ENCODE results near the gene MAP3K6. TPM values are rescaled to one million over a fixed set of nuclear protein-coding genes. Genes with fewer than 3 reads are reported as not detected.

Gene MAP3K6
- total RNA-seq, 1 experiment from 2014 or later = 25.1 TPM

DNA sequence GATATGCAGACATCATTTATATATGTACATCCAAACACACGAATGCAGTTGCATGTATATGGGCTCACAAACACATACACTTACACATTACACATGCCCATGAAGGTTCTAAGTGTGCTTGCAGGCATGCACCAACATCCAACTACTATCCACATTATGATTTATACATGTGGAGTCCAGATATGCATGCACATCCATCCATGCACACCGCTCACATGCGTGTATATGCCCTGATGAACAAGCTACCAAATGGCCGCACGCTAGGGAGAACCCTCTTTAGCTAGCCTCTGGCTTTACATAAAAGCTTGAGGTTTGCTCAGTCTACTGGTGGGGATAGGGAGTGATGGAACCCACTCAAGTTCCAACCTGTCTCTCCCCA is 34.2 kb upstream of the MAP3K6 start:
- H3K9ac ChIP-seq (ENCODE audit: low read length) = no peak overlapping the region
- no peaks in the 10 kb centered on the region for H3K79me2 ChIP-seq (ENCODE audit: low read length)
- no peaks in the 10 kb centered on the region for H3K9me3 ChIP-seq (ENCODE audit: low read length)
- no peak overlapping the region for H3K4me3 ChIP-seq (ENCODE audit: low read length)
- ChIA-PET CTCF (no interaction called here), POLR2A (ENCODE audit: unreplicated experiment) (no interaction called here)
- H3K36me3 ChIP-seq (ENCODE audit: low read depth, low read length) = no peaks in the 10 kb centered on the region
- peaks cover 3% of the 10 kb centered on the region; the same call in 1 of the 2 replicates for H3K4me1 ChIP-seq (ENCODE audit: insufficient read depth, low read length)
- no peak for DNase-seq
- no peaks in the 10 kb centered on the region for H3K9me2 ChIP-seq (replicated peaks; ENCODE audit: low read length)
- no peaks in the 10 kb centered on the region for H4K20me1 ChIP-seq (ENCODE audit: low read length)
- no peak overlapping the region for H3K27ac ChIP-seq (ENCODE audit: low read length)
- BruUV-seq (replicated peaks) = no TSS peak
- no peak overlapping the region for H2AFZ ChIP-seq (ENCODE audit: low read length)
- no peaks in the 10 kb centered on the region for H3F3A ChIP-seq (ENCODE audit: low read length, unreplicated experiment)
- TF ChIP-seq EZH2phosphoT487 (IDR thresholded peaks at IDR 0.05; ENCODE audit: borderline replicate concordance, low read length) = no peak
- no peak for TF ChIP-seq EZH2 (IDR thresholded peaks at IDR 0.05; ENCODE audit: low read length, unreplicated experiment)
- TF ChIP-seq, protein P1, sequence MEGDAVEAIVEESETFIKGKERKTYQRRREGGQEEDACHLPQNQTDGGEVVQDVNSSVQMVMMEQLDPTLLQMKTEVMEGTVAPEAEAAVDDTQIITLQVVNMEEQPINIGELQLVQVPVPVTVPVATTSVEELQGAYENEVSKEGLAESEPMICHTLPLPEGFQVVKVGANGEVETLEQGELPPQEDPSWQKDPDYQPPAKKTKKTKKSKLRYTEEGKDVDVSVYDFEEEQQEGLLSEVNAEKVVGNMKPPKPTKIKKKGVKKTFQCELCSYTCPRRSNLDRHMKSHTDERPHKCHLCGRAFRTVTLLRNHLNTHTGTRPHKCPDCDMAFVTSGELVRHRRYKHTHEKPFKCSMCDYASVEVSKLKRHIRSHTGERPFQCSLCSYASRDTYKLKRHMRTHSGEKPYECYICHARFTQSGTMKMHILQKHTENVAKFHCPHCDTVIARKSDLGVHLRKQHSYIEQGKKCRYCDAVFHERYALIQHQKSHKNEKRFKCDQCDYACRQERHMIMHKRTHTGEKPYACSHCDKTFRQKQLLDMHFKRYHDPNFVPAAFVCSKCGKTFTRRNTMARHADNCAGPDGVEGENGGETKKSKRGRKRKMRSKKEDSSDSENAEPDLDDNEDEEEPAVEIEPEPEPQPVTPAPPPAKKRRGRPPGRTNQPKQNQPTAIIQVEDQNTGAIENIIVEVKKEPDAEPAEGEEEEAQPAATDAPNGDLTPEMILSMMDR (conservative IDR thresholded peaks at IDR 0.05; ENCODE audit: low read depth, low read length) = no peak
- intact Hi-C loops (cut with micrococcal nuclease) = loop anchor here (5.0 kb wide), 1 partner anchor 261 kb away; no protein-coding TSS in a partner anchor
- H3K4me2 ChIP-seq (ENCODE audit: low read length) = no peak overlapping the region
- ATAC-seq = no peak
- H3K27me3 ChIP-seq (ENCODE audit: low read length) = no peaks in the 10 kb centered on the region

DNA sequence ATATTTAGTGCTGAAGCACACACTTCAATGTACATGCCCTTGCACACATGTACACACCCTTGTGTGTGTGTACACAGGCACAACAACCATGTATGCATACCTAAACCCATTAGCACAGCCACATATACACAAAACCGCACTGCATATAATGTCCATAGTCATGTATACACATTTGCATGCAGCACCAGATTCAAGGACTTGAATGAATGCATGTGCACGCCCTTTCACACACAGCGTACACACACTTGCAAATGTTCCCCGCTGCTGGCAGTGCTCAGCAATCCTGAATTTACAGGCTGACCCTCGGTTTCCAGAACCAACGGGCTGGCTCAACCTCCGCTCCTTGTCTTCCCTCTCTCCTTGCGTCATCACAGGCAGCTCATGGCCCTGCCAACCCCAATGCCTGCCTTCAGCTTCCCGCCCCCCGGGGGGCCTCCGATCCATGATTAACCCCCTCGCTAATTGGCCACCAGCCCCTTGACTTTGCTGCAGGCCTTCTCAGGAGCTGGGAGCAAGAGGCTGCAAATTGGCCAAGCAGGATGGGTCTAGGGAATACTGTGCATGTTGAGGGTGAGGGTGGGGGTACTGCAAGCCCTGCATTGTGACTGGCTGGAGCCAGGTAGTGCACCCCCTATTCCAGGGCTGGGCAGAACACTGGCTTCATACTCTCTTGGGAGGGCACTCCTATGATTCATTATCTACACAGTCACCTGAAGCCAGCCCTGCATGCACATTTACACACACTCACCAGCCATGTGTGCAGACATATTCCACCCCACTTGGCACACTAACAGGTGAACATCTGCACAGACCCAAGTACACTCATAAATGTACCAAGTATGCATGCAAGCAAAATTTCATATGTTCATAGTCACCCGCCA is 33.6 kb upstream of the MAP3K6 start:
- Histone ChIP-seq H3K4me3 (ENCODE audit: low read length) (no peak overlapping the region), H3K9me3 (ENCODE audit: low read length) (no peaks in the 10 kb centered on the region), H3K36me3 (ENCODE audit: low read depth, low read length) (no peaks in the 10 kb centered on the region), H3K79me2 (ENCODE audit: low read length) (no peaks in the 10 kb centered on the region), H2AFZ (ENCODE audit: low read length) (no peak overlapping the region), H3K27me3 (ENCODE audit: low read length) (no peaks in the 10 kb centered on the region), H3K9ac (ENCODE audit: low read length) (no peak overlapping the region), H3K4me1 (ENCODE audit: insufficient read depth, low read length) (peaks cover 3% of the 10 kb centered on the region; the same call in 1 of the 2 replicates), H4K20me1 (ENCODE audit: low read length) (no peaks in the 10 kb centered on the region), H3K27ac (ENCODE audit: low read length) (no peak overlapping the region), H3K9me2 (replicated peaks; ENCODE audit: low read length) (no peaks in the 10 kb centered on the region), H3K4me2 (ENCODE audit: low read length) (no peak overlapping the region), H3F3A (ENCODE audit: low read length, unreplicated experiment) (no peaks in the 10 kb centered on the region)
- DNase-seq = peak; percentile 21
- BruUV-seq (replicated peaks) = no TSS peak
- ChIA-PET CTCF (no interaction called here), POLR2A (ENCODE audit: unreplicated experiment) (no interaction called here)
- peak; percentile 37 for ATAC-seq
- TF ChIP-seq, protein P1 (conservative IDR thresholded peaks at IDR 0.05; ENCODE audit: low read depth, low read length) = no peak
- TF ChIP-seq EZH2phosphoT487 (IDR thresholded peaks at IDR 0.05; ENCODE audit: borderline replicate concordance, low read length) = no peak
- no peak for TF ChIP-seq EZH2 (IDR thresholded peaks at IDR 0.05; ENCODE audit: low read length, unreplicated experiment)
- intact Hi-C loops (cut with micrococcal nuclease) = loop anchor here (5.0 kb wide), 1 partner anchor 262 kb away; no protein-coding TSS in a partner anchor

Measured in PC-3 (cell line).